K562 (cell line): ENCODE data around the gene FGFBP3. TPM values are rescaled to one million over a fixed set of nuclear protein-coding genes. Genes with fewer than 3 reads are reported as not detected.

Experiments
- CBX5 ChIP-seq: IDR thresholded peaks from 2 replicates; pipeline ENCODE4 v1.6.1; 2014; ENCODE audit warnings: low read depth, borderline replicate concordance
- E2F8 ChIP-seq: fragments of 450-650 bp; IDR thresholded peaks from 2 replicates; pipeline ENCODE4 v1.7.1; 2018; ENCODE audit warnings: mild to moderate bottlenecking, low read depth; ENCODE audit not compliant: partially characterized antibody
- FOXM1 ChIP-seq, 2 experiments: fragments of 450-650 bp in 1 of 2; sonication (generic) in 1 of 2; formaldehyde crosslinking in 1 of 2; IDR thresholded peaks; 2 replicates each; pipeline versions ENCODE4 v1.6.1 to v1.9.0; 2017 to 2022; ENCODE audit warnings: low read depth in 2 of 2, mild to moderate bottlenecking in 2 of 2, missing genetic modification reagents in 1 of 2, moderate library complexity in 1 of 2
- HEY1 ChIP-seq: fragments of 250-450 bp; sonication (Bioruptor Pico); IDR thresholded peaks from 2 replicates; pipeline ENCODE4 v1.5.0; 2020; ENCODE audit warnings: mild to moderate bottlenecking, moderate library complexity, borderline replicate concordance
- NEUROD1 ChIP-seq: fragments of 150-350 bp; IDR thresholded peaks from 2 replicates; pipeline ENCODE4 v1.6.1; 2014; ENCODE audit warnings: borderline replicate concordance, low read length, low read depth; ENCODE audit not compliant: partially characterized antibody
- OTX1 ChIP-seq: fragments of 450-650 bp; formaldehyde crosslinking; IDR thresholded peaks from 2 replicates; pipeline ENCODE4 v1.4.0; 2022; ENCODE audit warnings: mild to moderate bottlenecking
- PBX2 ChIP-seq, 2 experiments: IDR thresholded peaks in 1 of 2; conservative IDR thresholded peaks in 1 of 2; 2 replicates each; pipeline ENCODE4 v1.6.1; 2016; ENCODE audit warnings: low read depth in 2 of 2, mild to moderate bottlenecking in 1 of 2, missing compliant biosample characterization in 1 of 2, missing genetic modification characterization in 1 of 2, moderate library complexity in 1 of 2
- PRDM10 ChIP-seq: fragments of 450-650 bp; IDR thresholded peaks from 2 replicates; pipeline ENCODE4 v1.6.1; 2018; ENCODE audit not compliant: partially characterized antibody
- PTRF ChIP-seq: fragments of 450-650 bp; IDR thresholded peaks from 2 replicates; pipeline ENCODE4 v1.6.1; 2016; ENCODE audit warnings: mild to moderate bottlenecking, missing genetic modification characterization, missing compliant biosample characterization
- SMAD4 ChIP-seq: fragments of 250-450 bp; sonication (Bioruptor Pico); conservative IDR thresholded peaks from 2 replicates; pipeline ENCODE4 v1.8.0; 2021; ENCODE audit warnings: inconsistent platforms, mild to moderate bottlenecking, moderate library complexity
- ZFP1 ChIP-seq: fragments of 450-650 bp; formaldehyde crosslinking; IDR thresholded peaks from 2 replicates; pipeline ENCODE4 v1.4.0; 2020; ENCODE audit warnings: mild to moderate bottlenecking, mixed read lengths
- ZKSCAN3 ChIP-seq: fragments of 250-450 bp; sonication (Bioruptor Pico); IDR thresholded peaks from 2 replicates; pipeline ENCODE4 v1.4.0; 2020
- ZNF384 ChIP-seq: IDR thresholded peaks from 2 replicates; pipeline ENCODE4 v1.6.1; 2012; ENCODE audit warnings: low read depth, low read length, improper control_type of control experiment
- polyA plus RNA-seq, 8 experiments: library from polyadenylated mRNA; depleted of rRNA in 4 of 8; stranded (reverse) in 5 of 8; unstranded in 3 of 8; fragments of >200 nt; fragmentation: Nextera tagmentation in 2 of 8; fragmentation: Illumina TruSeq in 1 of 8; extraction: Ambion mirVana in 2 of 8; extraction: Trizol in 1 of 8; gene quantifications; 2 replicates each; pipeline versions ENCODE4 v1.2.1 to v1.2.3, GENCODE V29; 2011 to 2014; ENCODE audit warnings: inconsistent platforms in 1 of 8, missing spikeins in 1 of 8
- total RNA-seq, 7 experiments: library from RNA; depleted of rRNA in 6 of 7; stranded (reverse); fragments of >200 nt in 6 of 7; fragmentation: Illumina TruSeq in 2 of 7; extraction: Trizol in 2 of 7; gene quantifications; 2 replicates each; pipeline versions ENCODE4 v1.2.1 to v1.2.3, GENCODE V29; 2011 to 2021; ENCODE audit warnings: low replicate concordance in 1 of 7

The FGFBP3 gene
- total and polyA plus RNA-seq, 9 of the 15 experiments (the other 6 are each of a cell fraction or from before 2014, with no cell fraction given): 0.58 to 3.0 (median 1.5) TPM

GRCh38 chr10:91908337-91909116, 759 bp downstream of the FGFBP3 start (continued):
- TF ChIP-seq E2F8 (no peak), CBX5 (no peak), PTRF (tag) (no peak), ZNF384 (no peak), SMAD4 (CRISPR knock-in tag) (0 out of 2 replicates have a peak, but pooled peaks have one; percentile 9), HEY1 (CRISPR knock-in tag) (no peak), PBX2 (CRISPR knock-in tag; IDR thresholded peaks at IDR 0.05; ENCODE audit: low read depth) (no peak), PBX2 (tag; conservative IDR thresholded peaks at IDR 0.05; ENCODE audit: low read depth) (no peak), NEUROD1 (no peak), PRDM10 (no peak), ZFP1 (CRISPR knock-in tag) (no peak), OTX1 (CRISPR knock-in tag) (no peak), FOXM1 (IDR thresholded peaks at IDR 0.05; ENCODE audit: low read depth) (no peak), FOXM1 (CRISPR knock-in tag; IDR thresholded peaks at IDR 0.05; ENCODE audit: low read depth) (no peak), ZKSCAN3 (CRISPR knock-in tag) (peak; percentile 80; the same call in 1 of the 2 replicates)
